ENCODE data around the gene PSMD11.

- TF ChIP-seq CTCF (IDR thresholded peaks at IDR 0.05; ENCODE audit: insufficient read depth, low read depth, low read length) (no peak), EZH2 (IDR thresholded peaks at IDR 0.05; ENCODE audit: insufficient read depth, low read length) (no peak)
These were observed 23.6 kb downstream of the PSMD11 start for GRCh38 chr17:32467949-32468348.
